ENCODE results near the gene CDH12. TPM values are rescaled to one million over a fixed set of nuclear protein-coding genes. Genes with fewer than 3 reads are reported as not detected.

The CDH12 gene
- total RNA-seq, 1 donor from 2014 or later = not detected

DNA sequence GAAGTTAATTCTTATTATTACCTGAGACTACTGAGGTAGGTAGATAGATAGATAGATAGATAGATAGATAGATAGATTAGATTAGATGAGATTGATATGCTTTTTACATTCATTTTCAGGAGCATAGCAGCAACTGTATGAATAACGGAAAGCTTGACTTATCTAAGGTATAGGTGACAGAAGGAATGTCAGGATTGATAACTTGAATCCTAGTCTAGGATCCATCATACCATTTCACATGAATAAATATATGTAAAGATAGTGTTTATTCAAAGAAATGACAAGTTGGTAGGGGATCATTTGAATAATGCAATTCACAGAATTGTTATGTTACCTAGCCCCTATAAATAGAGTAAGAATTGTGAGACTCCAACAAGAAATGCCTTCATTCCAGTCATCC is 1008.2 kb downstream of the CDH12 start:
- DNase-seq (ENCODE audit: low read depth) = no peak
- H3K4me1 Mint-ChIP-seq (ENCODE audit: low read depth, unreplicated experiment) = no peaks in the 10 kb centered on the region

DNA sequence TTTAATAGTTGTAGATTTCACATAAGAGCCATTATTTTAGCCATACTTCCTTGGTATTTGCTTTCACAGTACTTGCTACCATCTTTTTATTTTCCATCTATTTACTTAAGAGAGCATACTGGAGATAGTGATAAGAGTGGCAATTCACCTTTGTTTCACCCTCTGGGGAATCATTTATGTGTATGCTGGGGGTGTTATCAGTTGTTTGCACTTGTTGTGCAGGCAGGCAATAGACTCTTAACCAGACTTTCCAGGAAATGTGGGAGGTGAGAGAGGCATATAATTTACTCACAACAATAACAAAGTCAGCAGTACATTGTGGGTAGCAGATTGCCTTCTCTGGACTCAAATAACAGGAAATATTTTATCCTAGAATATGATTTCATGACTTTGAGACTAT is 1018.3 kb downstream of the CDH12 start:
- Histone ChIP-seq H3K4me3 (ENCODE audit: insufficient read depth, low read depth, low read length) (no peak overlapping the region), H3K4me2 (ENCODE audit: low read length) (no peak overlapping the region), H3K27ac (ENCODE audit: low read depth, low read length) (no peak overlapping the region), H2AFZ (ENCODE audit: low read depth, low read length) (peak overlapping the region; percentile 10), H3K9ac (ENCODE audit: low read length) (no peak overlapping the region), H3K79me2 (ENCODE audit: insufficient read depth, low read length) (no peaks in the 10 kb centered on the region), H3K9me3 (ENCODE audit: insufficient read depth, low read depth, low read length) (no peaks in the 10 kb centered on the region), H3K27me3 (ENCODE audit: insufficient read depth, low read length) (no peaks in the 10 kb centered on the region), H3K4me1 (ENCODE audit: insufficient read depth, low read length) (no peaks in the 10 kb centered on the region), H4K20me1 (ENCODE audit: insufficient read depth, low read length) (no peaks in the 10 kb centered on the region), H3K36me3 (ENCODE audit: insufficient read depth, low read length) (no peaks in the 10 kb centered on the region)
- TF ChIP-seq EZH2 (IDR thresholded peaks at IDR 0.05; ENCODE audit: insufficient read depth, low read length) = no peak
- TF ChIP-seq, protein P1, sequence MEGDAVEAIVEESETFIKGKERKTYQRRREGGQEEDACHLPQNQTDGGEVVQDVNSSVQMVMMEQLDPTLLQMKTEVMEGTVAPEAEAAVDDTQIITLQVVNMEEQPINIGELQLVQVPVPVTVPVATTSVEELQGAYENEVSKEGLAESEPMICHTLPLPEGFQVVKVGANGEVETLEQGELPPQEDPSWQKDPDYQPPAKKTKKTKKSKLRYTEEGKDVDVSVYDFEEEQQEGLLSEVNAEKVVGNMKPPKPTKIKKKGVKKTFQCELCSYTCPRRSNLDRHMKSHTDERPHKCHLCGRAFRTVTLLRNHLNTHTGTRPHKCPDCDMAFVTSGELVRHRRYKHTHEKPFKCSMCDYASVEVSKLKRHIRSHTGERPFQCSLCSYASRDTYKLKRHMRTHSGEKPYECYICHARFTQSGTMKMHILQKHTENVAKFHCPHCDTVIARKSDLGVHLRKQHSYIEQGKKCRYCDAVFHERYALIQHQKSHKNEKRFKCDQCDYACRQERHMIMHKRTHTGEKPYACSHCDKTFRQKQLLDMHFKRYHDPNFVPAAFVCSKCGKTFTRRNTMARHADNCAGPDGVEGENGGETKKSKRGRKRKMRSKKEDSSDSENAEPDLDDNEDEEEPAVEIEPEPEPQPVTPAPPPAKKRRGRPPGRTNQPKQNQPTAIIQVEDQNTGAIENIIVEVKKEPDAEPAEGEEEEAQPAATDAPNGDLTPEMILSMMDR (IDR thresholded peaks at IDR 0.05; ENCODE audit: insufficient read depth, low read depth, low read length) = no peak
- Mint-ChIP-seq H3K27ac (ENCODE audit: unreplicated experiment) (no peak overlapping the region), H3K4me1 (ENCODE audit: low read depth, unreplicated experiment) (no peaks in the 10 kb centered on the region), H3K9me3 (ENCODE audit: unreplicated experiment) (peaks cover 2% of the 10 kb centered on the region), H3K36me3 (ENCODE audit: low read depth, unreplicated experiment) (no peaks in the 10 kb centered on the region), H3K27me3 (ENCODE audit: low read depth, unreplicated experiment) (no peaks in the 10 kb centered on the region), H3K4me3 (ENCODE audit: unreplicated experiment) (no peak overlapping the region)
- DNase-seq (ENCODE audit: low read depth) = no peak
- no peak for FAIRE-seq

More for the DNA sequence above, 1008.2 kb downstream of the CDH12 start:
- Histone ChIP-seq H3K27ac (ENCODE audit: low read depth, low read length) (no peak overlapping the region), H3K9ac (ENCODE audit: low read length) (no peak overlapping the region), H3K4me2 (ENCODE audit: low read length) (no peak overlapping the region), H3K4me1 (ENCODE audit: insufficient read depth, low read length) (no peaks in the 10 kb centered on the region), H3K4me3 (ENCODE audit: insufficient read depth, low read depth, low read length) (no peak overlapping the region), H4K20me1 (ENCODE audit: insufficient read depth, low read length) (no peaks in the 10 kb centered on the region), H2AFZ (ENCODE audit: low read depth, low read length) (no peak overlapping the region), H3K79me2 (ENCODE audit: insufficient read depth, low read length) (no peaks in the 10 kb centered on the region), H3K36me3 (ENCODE audit: insufficient read depth, low read length) (no peaks in the 10 kb centered on the region), H3K27me3 (ENCODE audit: insufficient read depth, low read length) (no peaks in the 10 kb centered on the region), H3K9me3 (ENCODE audit: insufficient read depth, low read depth, low read length) (no peaks in the 10 kb centered on the region)
- TF ChIP-seq, protein P1 (IDR thresholded peaks at IDR 0.05; ENCODE audit: insufficient read depth, low read depth, low read length) = no peak
- no peak for TF ChIP-seq EZH2 (IDR thresholded peaks at IDR 0.05; ENCODE audit: insufficient read depth, low read length)
- Mint-ChIP-seq H3K9me3 (ENCODE audit: unreplicated experiment) (no peaks in the 10 kb centered on the region), H3K36me3 (ENCODE audit: low read depth, unreplicated experiment) (no peaks in the 10 kb centered on the region), H3K4me3 (ENCODE audit: unreplicated experiment) (no peak overlapping the region), H3K27me3 (ENCODE audit: low read depth, unreplicated experiment) (no peaks in the 10 kb centered on the region), H3K27ac (ENCODE audit: unreplicated experiment) (no peak overlapping the region)
- FAIRE-seq = no peak

DNA sequence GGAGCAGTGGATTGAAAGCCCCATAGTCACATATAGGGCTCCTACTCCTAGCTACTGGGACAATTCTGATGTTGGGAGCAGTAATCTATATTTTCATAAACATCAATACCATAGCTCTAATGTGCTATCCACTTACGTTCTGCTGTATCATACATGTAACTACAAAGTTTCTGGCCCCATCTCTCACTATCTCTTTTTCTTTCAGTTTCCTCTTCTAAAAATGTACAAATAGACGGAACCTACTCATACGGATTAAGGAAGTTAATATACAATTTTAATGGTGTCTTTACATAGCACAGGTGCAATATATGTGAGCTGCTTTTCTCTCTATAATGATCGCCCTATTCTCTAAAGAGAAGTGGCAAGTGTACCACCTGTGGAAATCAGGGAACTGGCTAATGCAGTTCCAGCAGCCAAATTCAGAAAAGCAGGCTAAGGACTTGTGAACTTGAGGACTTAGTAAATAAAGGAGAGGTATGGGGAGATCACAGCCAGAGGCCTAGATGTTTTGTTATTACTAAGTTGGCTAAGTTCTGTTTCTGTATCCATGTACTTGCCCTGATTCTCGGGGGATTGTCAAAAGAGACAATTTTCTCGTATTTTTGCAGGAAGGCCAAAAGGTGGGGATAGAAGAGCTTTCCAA is 1021.9 kb downstream of the CDH12 start:
- Histone ChIP-seq H3K4me1 (ENCODE audit: insufficient read depth, low read length) (no peaks in the 10 kb centered on the region), H3K36me3 (ENCODE audit: insufficient read depth, low read length) (no peaks in the 10 kb centered on the region), H3K27me3 (ENCODE audit: insufficient read depth, low read length) (no peaks in the 10 kb centered on the region), H3K9ac (ENCODE audit: low read length) (no peak overlapping the region), H3K9me3 (ENCODE audit: insufficient read depth, low read depth, low read length) (no peaks in the 10 kb centered on the region), H4K20me1 (ENCODE audit: insufficient read depth, low read length) (no peaks in the 10 kb centered on the region), H2AFZ (ENCODE audit: low read depth, low read length) (no peak overlapping the region), H3K4me2 (ENCODE audit: low read length) (no peak overlapping the region), H3K4me3 (ENCODE audit: insufficient read depth, low read depth, low read length) (no peak overlapping the region), H3K27ac (ENCODE audit: low read depth, low read length) (no peak overlapping the region), H3K79me2 (ENCODE audit: insufficient read depth, low read length) (no peaks in the 10 kb centered on the region)
- no peak for FAIRE-seq
- Mint-ChIP-seq H3K9me3 (ENCODE audit: unreplicated experiment) (no peaks in the 10 kb centered on the region), H3K27ac (ENCODE audit: unreplicated experiment) (no peak overlapping the region), H3K36me3 (ENCODE audit: low read depth, unreplicated experiment) (no peaks in the 10 kb centered on the region), H3K4me1 (ENCODE audit: low read depth, unreplicated experiment) (no peaks in the 10 kb centered on the region), H3K4me3 (ENCODE audit: unreplicated experiment) (no peak overlapping the region), H3K27me3 (ENCODE audit: low read depth, unreplicated experiment) (no peaks in the 10 kb centered on the region)
- no peak for DNase-seq (ENCODE audit: low read depth)
- TF ChIP-seq EZH2 (IDR thresholded peaks at IDR 0.05; ENCODE audit: insufficient read depth, low read length) = no peak
- TF ChIP-seq, protein P1 (IDR thresholded peaks at IDR 0.05; ENCODE audit: insufficient read depth, low read depth, low read length) = no peak
